NT2/D1 (cell line): Measurements from ENCODE around the gene C5AR2.
A peak's percentile ranks its signal among the peaks of the same experiment; 100 is the strongest.

ENCODE experiments used
- DNase-seq: peaks from one replicate; pipeline ENCODE4 v3.0.0-alpha.2; 2011; ENCODE audit warnings: low read depth, low spot score
- H3K27me3 ChIP-seq: 2 replicates; pipeline ENCODE4 v1.6.0; 2011; ENCODE audit warnings: mild to moderate bottlenecking; ENCODE audit not compliant: insufficient read length, insufficient read depth
- H3K36me3 ChIP-seq: 2 replicates; pipeline ENCODE4 v1.6.1; 2011; ENCODE audit warnings: mild to moderate bottlenecking, low read length, mixed read lengths; ENCODE audit not compliant: insufficient read depth, insufficient read length
- H3K4me1 ChIP-seq: 2 replicates; pipeline ENCODE4 v1.5.1; 2011; ENCODE audit not compliant: insufficient read depth, insufficient read length
- H3K4me3 ChIP-seq: 2 replicates; pipeline ENCODE4 v1.5.1; 2011; ENCODE audit warnings: low read depth; ENCODE audit not compliant: insufficient read length
- H3K9ac ChIP-seq: 2 replicates; pipeline ENCODE4 v1.6.0; 2011; ENCODE audit warnings: low read depth; ENCODE audit not compliant: insufficient read length
- H3K9me3 ChIP-seq: 2 replicates; pipeline ENCODE4 v1.5.1; 2011; ENCODE audit warnings: mild to moderate bottlenecking, low read length; ENCODE audit not compliant: insufficient read depth
- SUZ12 ChIP-seq: IDR thresholded peaks from 2 replicates; pipeline ENCODE4 v1.6.1; 2011; ENCODE audit not compliant: insufficient read length, insufficient read depth; ENCODE audit errors: extremely low read depth
- YY1 ChIP-seq: IDR thresholded peaks from 2 replicates; pipeline ENCODE4 v1.6.1; 2011; ENCODE audit not compliant: insufficient read length, insufficient read depth
- ZNF274 ChIP-seq: IDR thresholded peaks from 2 replicates; pipeline ENCODE4 v1.6.1; 2011; ENCODE audit warnings: mild to moderate bottlenecking, low read depth, low read length

Gene C5AR2

DNA sequence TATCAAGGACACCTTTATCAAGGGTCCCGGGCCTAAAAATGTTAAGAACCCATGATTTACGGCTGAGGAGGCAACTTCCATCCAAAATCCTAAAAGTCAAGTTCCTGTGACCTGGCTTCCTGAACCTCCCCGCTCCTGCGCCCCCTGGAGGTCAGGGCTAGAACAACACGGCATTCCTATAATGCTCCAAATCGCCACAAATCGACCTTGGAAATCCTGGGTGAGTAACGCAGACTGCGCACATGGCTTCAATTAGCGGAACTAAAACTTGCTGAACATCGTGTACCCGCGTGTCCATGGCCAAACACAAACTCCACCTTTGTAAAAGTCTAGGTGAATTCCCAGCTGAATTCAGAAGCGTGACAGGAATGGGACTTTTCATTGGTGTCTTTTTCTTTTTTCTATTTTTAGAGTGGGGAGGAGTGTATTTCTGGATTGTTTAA lies 26.6 kb upstream of the C5AR2 start:
- Histone ChIP-seq H3K36me3 (no peaks in the 10 kb centered on the region), H3K9ac (no peak overlapping the region), H3K27me3 (no peaks in the 10 kb centered on the region), H3K9me3 (no peaks in the 10 kb centered on the region), H3K4me1 (no peaks in the 10 kb centered on the region), H3K4me3 (no peak overlapping the region)
- peak; percentile 58 for DNase-seq
- TF ChIP-seq SUZ12: no peak
- TF ChIP-seq YY1: no peak
- no peak for TF ChIP-seq ZNF274

DNA sequence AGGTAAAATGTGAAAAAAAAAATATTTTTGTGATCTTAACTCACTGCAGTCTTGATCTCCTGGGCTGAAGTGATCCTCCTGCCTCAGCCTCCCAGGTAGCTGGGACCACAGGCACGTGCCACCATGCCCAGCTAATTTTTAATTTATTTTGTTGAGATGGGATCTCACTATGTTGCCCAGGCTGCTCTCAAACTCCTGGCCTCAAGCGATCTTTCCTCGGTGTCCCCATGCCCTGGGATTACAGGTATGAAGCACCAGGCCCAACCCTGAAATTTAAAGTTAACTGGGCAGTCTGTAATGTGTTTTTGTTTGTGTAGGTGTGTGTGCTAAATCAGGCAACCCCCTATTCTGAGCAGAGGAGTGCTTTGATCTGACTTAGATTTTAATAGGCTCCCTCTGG lies 25.7 kb upstream of the C5AR2 start:
- Histone ChIP-seq H3K9me3 (no peaks in the 10 kb centered on the region), H3K36me3 (no peaks in the 10 kb centered on the region), H3K4me1 (no peaks in the 10 kb centered on the region), H3K27me3 (no peaks in the 10 kb centered on the region), H3K4me3 (no peak overlapping the region), H3K9ac (no peak overlapping the region)
- no peak for DNase-seq
- TF ChIP-seq YY1 (no peak), ZNF274 (no peak), SUZ12 (no peak)

DNA sequence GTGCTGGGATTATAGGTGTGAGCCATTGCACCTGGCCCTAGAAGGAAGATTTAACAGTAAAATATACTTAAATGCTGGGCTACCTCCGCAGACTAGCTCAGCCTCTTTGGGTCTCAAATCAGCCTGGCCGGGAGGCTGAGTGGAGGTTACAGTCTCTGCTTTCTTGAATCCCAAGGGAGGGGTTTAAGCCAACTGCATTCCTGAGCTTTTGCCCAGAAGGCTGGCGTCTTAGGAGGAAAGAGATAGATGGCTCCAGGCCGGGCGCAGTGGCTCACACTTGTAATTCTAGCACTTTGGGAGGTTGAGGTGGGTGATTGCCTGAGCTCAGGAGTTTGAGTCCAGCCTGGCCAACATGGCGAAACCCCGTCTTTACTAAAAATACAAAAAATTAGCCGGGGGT lies 22.9 kb upstream of the C5AR2 start:
- H3K9me3 ChIP-seq: no peaks in the 10 kb centered on the region
- no peak for TF ChIP-seq YY1
- no peak for TF ChIP-seq ZNF274
- no peak for TF ChIP-seq SUZ12
- H3K9ac ChIP-seq: no peak overlapping the region
- H3K27me3 ChIP-seq: no peaks in the 10 kb centered on the region
- H3K4me3 ChIP-seq: no peak overlapping the region
- no peaks in the 10 kb centered on the region for H3K36me3 ChIP-seq
- no peaks in the 10 kb centered on the region for H3K4me1 ChIP-seq
- DNase-seq: no peak

DNA sequence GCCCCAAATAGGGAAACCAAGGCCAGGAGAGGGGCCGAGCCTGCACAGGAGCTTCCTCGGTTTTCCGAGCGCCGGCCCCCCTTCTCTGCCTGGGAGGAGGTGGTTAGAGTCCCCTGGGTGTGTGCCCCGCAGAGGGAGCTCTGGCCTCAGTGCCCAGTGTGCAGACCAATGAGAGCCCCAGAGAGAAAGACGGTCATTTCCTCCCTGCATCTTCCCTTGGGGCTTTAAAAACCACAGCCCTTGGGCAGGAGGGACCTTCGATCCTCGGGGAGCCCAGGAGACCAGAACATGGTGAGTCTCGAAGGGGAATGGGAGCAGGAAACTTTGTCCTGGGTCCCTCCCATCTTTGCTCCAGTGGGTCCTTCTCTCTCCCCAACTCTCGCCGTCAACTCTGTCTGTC lies 22.4 kb upstream of the C5AR2 start, which contains the start of gene C5AR1:
Gene C5AR1, plus strand, starts transcription at position 254 of the 400 bp plus-strand sequence. Its CDS starts 35 bp downstream, at position 289.
- no peaks in the 10 kb centered on the region for H3K36me3 ChIP-seq
- no peaks in the 10 kb centered on the region for H3K27me3 ChIP-seq
- no peak within 1 kb of the TSS for H3K4me3 ChIP-seq
- H3K9me3 ChIP-seq: no peaks in the 10 kb centered on the region
- no peak for TF ChIP-seq ZNF274
- no peak for TF ChIP-seq SUZ12
- TF ChIP-seq YY1: no peak
- H3K4me1 ChIP-seq: no peaks in the 10 kb centered on the region
- no peak within 1 kb of the TSS for H3K9ac ChIP-seq
- no peak for DNase-seq

DNA sequence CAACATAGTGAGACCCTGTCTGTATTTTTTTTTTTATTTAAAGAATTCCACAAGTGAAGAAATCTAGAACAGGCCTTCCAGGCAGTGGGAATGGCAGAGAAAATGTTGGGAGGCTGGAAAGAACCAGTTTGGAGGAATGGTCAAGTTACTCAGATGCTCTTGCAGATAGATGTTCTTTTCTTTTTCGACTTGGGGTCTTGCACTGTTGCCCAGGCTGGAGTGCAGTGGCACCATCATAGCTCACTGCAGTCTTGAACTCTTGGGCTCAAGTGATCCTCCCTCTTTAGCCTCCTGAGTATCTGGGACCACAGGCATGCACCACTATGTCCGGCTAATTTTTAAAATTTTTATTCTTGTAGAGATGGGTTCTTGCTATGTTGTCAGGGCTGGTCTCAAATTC lies 21.7 kb upstream of the C5AR2 start:
- no peaks in the 10 kb centered on the region for H3K4me1 ChIP-seq
- DNase-seq: no peak

DNA sequence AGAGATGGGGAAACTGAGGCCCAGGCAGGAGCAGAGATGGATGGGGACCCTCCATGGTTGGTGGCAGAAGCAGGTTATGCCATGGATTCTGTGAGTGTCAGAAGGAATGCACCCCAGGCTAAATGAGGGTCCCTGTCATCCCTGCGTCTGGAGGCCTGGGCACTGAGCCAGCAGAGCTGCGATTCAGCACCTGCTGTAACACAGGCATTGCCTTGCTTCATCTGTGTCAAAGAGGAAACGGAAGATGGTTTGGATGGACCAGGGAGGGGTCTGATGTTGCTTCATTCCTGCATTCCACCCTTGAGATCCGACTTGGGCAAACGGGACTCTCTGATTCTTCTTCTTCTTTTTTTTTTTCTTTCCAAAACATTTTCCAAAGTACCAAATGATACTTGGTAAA lies 21.2 kb upstream of the C5AR2 start:
- no peaks in the 10 kb centered on the region for H3K9me3 ChIP-seq

More for the DNA sequence above, 21.7 kb upstream of the C5AR2 start:
- Histone ChIP-seq H3K9me3 (no peaks in the 10 kb centered on the region), H3K36me3 (no peaks in the 10 kb centered on the region), H3K27me3 (no peaks in the 10 kb centered on the region), H3K4me3 (no peak overlapping the region), H3K9ac (no peak overlapping the region)
- TF ChIP-seq ZNF274 (no peak), YY1 (no peak), SUZ12 (no peak)

DNA sequence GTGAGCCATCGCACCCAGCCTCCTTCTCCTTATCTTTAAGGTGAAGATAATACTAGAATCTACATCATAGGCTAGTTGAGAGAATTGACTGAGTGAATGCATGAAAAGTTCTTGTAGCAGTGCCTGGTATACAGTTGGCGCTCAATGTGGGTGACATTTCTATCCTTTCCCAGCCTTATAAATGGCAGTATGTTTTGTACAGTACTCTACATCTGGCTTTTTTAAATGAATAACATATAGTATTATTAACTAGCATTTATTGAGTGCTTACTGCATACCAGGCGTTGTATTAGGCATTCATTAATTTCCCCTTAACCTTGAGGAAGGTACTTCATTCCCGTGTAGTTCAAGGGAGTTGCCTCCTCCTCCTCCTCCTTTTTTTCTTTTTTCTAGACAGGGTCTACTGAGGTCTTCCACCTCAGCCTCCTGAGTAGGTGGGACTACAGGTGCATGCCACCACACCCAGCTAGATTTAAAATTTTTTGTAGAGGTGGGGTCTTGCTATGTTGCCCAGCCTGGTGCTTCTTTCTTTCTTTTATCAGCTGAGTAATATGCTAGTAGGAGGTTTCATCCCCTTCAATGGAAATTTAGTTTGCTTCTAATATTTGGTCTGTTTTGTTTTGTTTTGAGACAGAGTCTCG lies 19.5 kb upstream of the C5AR2 start:
- no peaks in the 10 kb centered on the region for H3K4me1 ChIP-seq
- TF ChIP-seq ZNF274: no peak
- TF ChIP-seq SUZ12: no peak
- no peak for TF ChIP-seq YY1
- no peak overlapping the region for H3K9ac ChIP-seq
- DNase-seq: no peak
- H3K9me3 ChIP-seq: no peaks in the 10 kb centered on the region
- no peaks in the 10 kb centered on the region for H3K27me3 ChIP-seq
- H3K36me3 ChIP-seq: no peaks in the 10 kb centered on the region
- no peak overlapping the region for H3K4me3 ChIP-seq

More for the DNA sequence above, 21.2 kb upstream of the C5AR2 start:
- no peaks in the 10 kb centered on the region for H3K36me3 ChIP-seq
- H3K27me3 ChIP-seq: no peaks in the 10 kb centered on the region
- TF ChIP-seq ZNF274 (no peak), SUZ12 (no peak), YY1 (no peak)
- no peak overlapping the region for H3K9ac ChIP-seq
- no peak for DNase-seq
- H3K4me1 ChIP-seq: no peaks in the 10 kb centered on the region
- no peak overlapping the region for H3K4me3 ChIP-seq
